HG03565 (cell line): Measurements from ENCODE around the gene SUCO.
"Not testable (repeated sequence)": the region's sequence is repeated elsewhere in the genome, so short reads cannot be mapped to it uniquely, and the experiment has no call there.

Source experiments
- ATAC-seq: cut with Tn5 transposase; IDR thresholded peaks from one replicate; pipeline ENCODE4 v1.9.1; 2021; ENCODE audit warnings: mild to moderate bottlenecking, moderate library complexity; ENCODE audit not compliant: unreplicated experiment

SUCO gene

GRCh38 chr1:172532700-172533512 lies at the start of gene SUCO:
SUCO (plus strand) TSS chr1:172533150; CDS start chr1:172533436, 286 bp downstream.
- ATAC-seq = peak; percentile 78

- no peak for ATAC-seq
Measured at GRCh38 chr1:172483448-172483847, 49.5 kb upstream of the SUCO start.

- ATAC-seq = no peak
Measured at GRCh38 chr1:172484252-172484651, 48.7 kb upstream of the SUCO start.

- ATAC-seq = no peak
Measured at GRCh38 chr1:172485626-172486025, 47.3 kb upstream of the SUCO start.

- no peak for ATAC-seq
Measured at GRCh38 chr1:172486805-172487454, 46.0 kb upstream of the SUCO start.

- ATAC-seq = no peak
Measured at GRCh38 chr1:172487550-172487949, 45.4 kb upstream of the SUCO start.

GRCh38 chr1:172488393-172488792 lies 44.6 kb upstream of the SUCO start:
- no peak for ATAC-seq

- no peak for ATAC-seq
Measured at GRCh38 chr1:172489847-172490246, 43.1 kb upstream of the SUCO start.

GRCh38 chr1:172492421-172492820 lies 40.5 kb upstream of the SUCO start:
- ATAC-seq = no peak

- ATAC-seq = no peak
Measured at GRCh38 chr1:172494166-172494565, 38.8 kb upstream of the SUCO start.

GRCh38 chr1:172496127-172496526 lies 36.8 kb upstream of the SUCO start:
- ATAC-seq = not testable (repeated sequence)

- ATAC-seq = no peak
Measured at GRCh38 chr1:172496678-172497077, 36.3 kb upstream of the SUCO start.

GRCh38 chr1:172497230-172497629 lies 35.7 kb upstream of the SUCO start:
- ATAC-seq = no peak

GRCh38 chr1:172498857-172499256 lies 34.1 kb upstream of the SUCO start:
- ATAC-seq = no peak

GRCh38 chr1:172499636-172500141 lies 33.3 kb upstream of the SUCO start:
- no peak for ATAC-seq

- no peak for ATAC-seq
Measured at GRCh38 chr1:172500207-172500606, 32.7 kb upstream of the SUCO start.

- no peak for ATAC-seq
Measured at GRCh38 chr1:172507741-172508140, 25.2 kb upstream of the SUCO start.

- ATAC-seq = no peak
Measured at GRCh38 chr1:172510479-172510878, 22.5 kb upstream of the SUCO start.

GRCh38 chr1:172512591-172512990 lies 20.4 kb upstream of the SUCO start:
- ATAC-seq = no peak

- ATAC-seq = no peak
Measured at GRCh38 chr1:172513479-172513878, 19.5 kb upstream of the SUCO start.

- no peak for ATAC-seq
Measured at GRCh38 chr1:172514108-172514507, 18.8 kb upstream of the SUCO start.

GRCh38 chr1:172515436-172515835 lies 17.5 kb upstream of the SUCO start:
- ATAC-seq = no peak
